HT-29 (cell line): ENCODE data around the gene SPATA9. TPM values are rescaled to one million over a fixed set of nuclear protein-coding genes. Genes with fewer than 3 reads are reported as not detected.

Experiments used
- DNase-seq: peaks from one replicate; pipeline ENCODE4 v3.0.0-alpha.2; 2015; ENCODE audit warnings: low spot score
- total RNA-seq: library from RNA; depleted of rRNA; stranded (reverse); fragments of >200 nt; shearing (Covaris generic); gene quantifications from 2 replicates; pipeline ENCODE4 v1.2.3, GENCODE V29; 2014; rRNA removed

The SPATA9 gene
- total RNA-seq, 1 experiment from 2014 or later: not detected

DNA sequence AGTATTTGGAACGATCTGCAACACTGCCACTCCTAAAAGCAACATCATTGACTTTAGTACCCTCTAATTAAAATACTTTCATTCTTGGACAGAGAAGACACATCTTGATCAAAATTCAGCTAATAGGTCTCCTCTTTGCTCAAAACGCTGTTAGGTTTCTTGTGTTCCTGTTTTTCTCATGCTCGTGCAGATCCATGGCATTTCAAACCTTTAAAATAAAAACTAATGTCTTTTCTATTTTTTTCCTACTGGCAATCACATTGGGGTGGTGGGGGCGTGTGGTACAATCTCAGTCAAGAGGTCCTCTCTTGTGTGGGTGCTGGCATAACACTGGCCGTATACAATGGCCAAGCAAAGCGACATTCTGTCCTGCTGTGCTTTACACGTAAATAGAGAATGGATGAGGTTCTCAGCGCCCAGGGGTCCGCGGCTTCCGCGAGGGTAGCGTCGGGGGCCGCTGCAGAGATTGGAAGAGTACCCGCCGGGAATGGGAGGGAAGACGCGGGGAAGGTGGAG, 63.2 kb downstream of the SPATA9 start:
- DNase-seq: no peak

- no peak for DNase-seq
Observed at GRCh38 chr5:95619096-95619495, 63.7 kb downstream of the SPATA9 start.

- no peak for DNase-seq
Observed at GRCh38 chr5:95617057-95617456, 65.7 kb downstream of the SPATA9 start.

DNA sequence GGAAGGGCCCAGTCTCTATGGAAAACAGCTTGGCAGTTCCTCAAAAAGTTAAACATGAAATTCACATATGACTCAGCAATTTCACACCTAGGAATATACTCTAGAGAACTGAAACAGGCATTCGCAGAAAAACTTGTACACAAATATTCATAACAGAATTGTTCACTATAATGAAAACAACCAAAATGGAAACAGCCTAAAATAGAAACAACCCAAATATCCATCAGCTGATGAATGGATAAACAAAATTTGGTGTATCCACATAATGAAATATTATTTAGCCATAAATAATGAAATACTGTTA, 67.7 kb downstream of the SPATA9 start:
- DNase-seq: no peak

- no peak for DNase-seq
Observed at GRCh38 chr5:95613514-95613913, 69.3 kb downstream of the SPATA9 start.

DNA sequence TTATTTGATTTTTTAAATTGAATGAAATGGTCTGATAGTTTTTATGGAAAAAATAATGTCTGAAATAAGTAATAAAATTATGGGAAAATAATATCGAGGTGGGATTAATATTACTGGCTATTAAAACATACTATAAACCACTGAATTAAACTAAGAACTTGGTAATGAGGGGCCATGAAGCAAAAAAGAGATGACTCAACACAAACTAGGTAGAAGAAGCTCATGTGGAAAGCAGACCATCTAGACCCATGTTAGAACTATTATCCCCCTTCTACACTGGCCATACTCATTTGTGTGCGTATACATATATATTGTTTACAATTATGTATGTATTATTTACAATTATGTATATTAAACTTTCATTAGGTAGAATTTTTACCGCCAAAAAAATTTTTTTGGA, 71.4 kb downstream of the SPATA9 start:
- DNase-seq: no peak

GRCh38 chr5:95610546-95610945, 72.2 kb downstream of the SPATA9 start:
- DNase-seq: no peak

DNA sequence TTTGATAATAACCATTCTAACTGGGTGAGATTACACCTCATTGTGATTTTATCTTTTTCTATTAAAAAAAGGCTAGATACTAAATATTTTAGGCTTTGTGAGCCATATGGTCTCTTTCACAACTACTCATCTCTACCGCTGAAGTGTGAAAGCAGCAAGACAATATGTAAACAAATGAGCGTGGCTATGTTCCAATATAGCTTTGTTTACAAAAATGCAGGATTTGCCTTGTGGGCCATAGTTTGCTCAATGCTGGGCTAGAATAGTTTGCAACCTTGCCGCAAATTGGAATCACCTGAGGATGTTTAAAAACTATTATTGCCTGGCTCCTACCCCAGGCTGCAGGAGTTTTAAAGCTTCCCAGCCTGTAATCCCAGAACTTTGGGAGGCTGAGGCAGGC, 73.1 kb downstream of the SPATA9 start:
- no peak for DNase-seq

Other genes with a start within 250 kb of the SPATA9 start
- 21.6 and 30.0 TPM in 2 replicates for gene SKIC3, start 128.0 kb downstream of the SPATA9 start, total RNA-seq
- gene ARSK, start 127.9 kb downstream of the SPATA9 start, total RNA-seq: 1.7 and 2.3 TPM in 2 replicates
- not detected in 2 replicates for gene GPR150, start 62.9 kb downstream of the SPATA9 start, total RNA-seq
- gene RFESD, start 36.2 kb downstream of the SPATA9 start, total RNA-seq: 0.03 TPM in 1 of 2 replicates, not detected in the other
- 69.3 and 72.5 TPM in 2 replicates for gene RHOBTB3, start 48.3 kb upstream of the SPATA9 start, total RNA-seq
- gene GLRX, start 139.7 kb upstream of the SPATA9 start, total RNA-seq: 6.5 and 7.0 TPM in 2 replicates